Stomach (tissue), 4 donors: Measurements from ENCODE around the gene RAB40B.

ENCODE experiments used
- EP300 ChIP-seq: sonication (generic); formaldehyde crosslinking; IDR thresholded peaks from one replicate; pipeline ENCODE4 v1.6.1; 2017; ENCODE audit warnings: antibody characterized with exemption
- POLR2A ChIP-seq, 4 donors: fragments of 450-650 bp; IDR thresholded peaks; one replicate each; pipeline ENCODE4 v1.6.1; 2016; ENCODE audit warnings: antibody characterized with exemption in 4 of 4, control low read depth in 2 of 4, mild to moderate bottlenecking in 1 of 4, moderate library complexity in 1 of 4
- POLR2AphosphoS5 ChIP-seq, 3 donors: sonication (generic); formaldehyde crosslinking; IDR thresholded peaks; one replicate each; pipeline ENCODE4 v1.6.1; 2016; ENCODE audit warnings: antibody characterized with exemption in 3 of 3
- TF ChIP-seq, protein P1 (sequence below), 7 experiments: fragments of 450-650 bp in 4 of 7; fragments of 200-600 bp in 3 of 7; sonication (generic) in 3 of 7; IDR thresholded peaks; one replicate each; pipeline ENCODE4 v1.5.1; 2016 to 2019; ENCODE audit warnings: antibody characterized with exemption in 7 of 7, control low read depth in 2 of 7, mild to moderate bottlenecking in 1 of 7

DNA sequence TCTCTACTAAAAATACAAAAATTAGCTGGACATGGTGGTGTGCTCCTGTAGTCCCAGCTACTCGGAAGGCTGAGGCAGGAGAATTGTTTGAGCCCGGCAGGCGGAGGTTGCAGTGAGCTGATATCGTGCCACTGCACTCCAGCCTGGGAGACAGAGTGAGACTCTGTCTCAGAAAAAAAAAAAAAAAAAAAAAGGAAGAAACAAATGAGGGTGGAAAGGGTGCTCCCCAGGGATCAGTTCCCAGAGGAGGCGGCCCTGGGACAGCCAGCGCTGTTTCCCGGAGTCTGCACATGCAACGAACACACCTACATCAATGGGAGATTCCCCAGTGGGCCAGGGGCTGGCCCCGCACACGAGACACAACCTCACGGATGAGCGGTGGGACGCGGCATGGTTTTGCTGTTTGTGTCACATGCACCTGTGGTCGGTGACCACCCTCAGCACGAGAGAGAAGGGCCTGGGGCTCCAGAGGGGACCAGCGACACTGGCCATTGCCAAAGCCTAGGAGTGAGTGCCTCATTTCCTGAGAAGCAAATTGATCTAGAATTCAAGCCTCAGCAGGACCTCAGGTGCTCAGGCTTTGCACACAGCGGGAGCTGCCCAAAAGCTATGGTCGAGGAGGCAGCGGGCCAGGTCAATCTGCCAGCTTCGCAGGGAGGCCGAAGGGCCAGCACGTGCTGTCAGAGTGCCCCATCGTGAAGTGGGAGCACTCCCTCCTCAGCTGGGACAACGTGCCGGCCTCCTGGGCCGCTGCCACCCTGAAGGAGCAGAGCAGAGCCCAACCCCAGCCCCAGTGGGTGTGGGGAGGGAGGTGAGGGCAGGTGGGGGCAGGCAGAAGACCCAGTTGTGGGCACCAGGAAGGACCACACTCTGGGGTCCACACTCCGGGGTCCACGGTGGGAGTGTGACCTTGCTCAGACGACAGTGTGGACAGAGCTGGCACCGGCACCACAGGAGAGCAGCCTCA lies 36.5 kb downstream of the RAB40B start:
- TF ChIP-seq, protein P1, sequence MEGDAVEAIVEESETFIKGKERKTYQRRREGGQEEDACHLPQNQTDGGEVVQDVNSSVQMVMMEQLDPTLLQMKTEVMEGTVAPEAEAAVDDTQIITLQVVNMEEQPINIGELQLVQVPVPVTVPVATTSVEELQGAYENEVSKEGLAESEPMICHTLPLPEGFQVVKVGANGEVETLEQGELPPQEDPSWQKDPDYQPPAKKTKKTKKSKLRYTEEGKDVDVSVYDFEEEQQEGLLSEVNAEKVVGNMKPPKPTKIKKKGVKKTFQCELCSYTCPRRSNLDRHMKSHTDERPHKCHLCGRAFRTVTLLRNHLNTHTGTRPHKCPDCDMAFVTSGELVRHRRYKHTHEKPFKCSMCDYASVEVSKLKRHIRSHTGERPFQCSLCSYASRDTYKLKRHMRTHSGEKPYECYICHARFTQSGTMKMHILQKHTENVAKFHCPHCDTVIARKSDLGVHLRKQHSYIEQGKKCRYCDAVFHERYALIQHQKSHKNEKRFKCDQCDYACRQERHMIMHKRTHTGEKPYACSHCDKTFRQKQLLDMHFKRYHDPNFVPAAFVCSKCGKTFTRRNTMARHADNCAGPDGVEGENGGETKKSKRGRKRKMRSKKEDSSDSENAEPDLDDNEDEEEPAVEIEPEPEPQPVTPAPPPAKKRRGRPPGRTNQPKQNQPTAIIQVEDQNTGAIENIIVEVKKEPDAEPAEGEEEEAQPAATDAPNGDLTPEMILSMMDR (IDR thresholded peaks at IDR 0.05): no peak
- TF ChIP-seq POLR2A (IDR thresholded peaks at IDR 0.05) (no peak), POLR2AphosphoS5 (IDR thresholded peaks at IDR 0.05) (no peak), EP300 (no peak)
